ENCODE data around the gene GKN2. TPM values are rescaled to one million over a fixed set of nuclear protein-coding genes. Genes with fewer than 3 reads are reported as not detected.

Gene GKN2
- total and polyA plus RNA-seq, 2 donors (not counting 1 experiment from before 2014, with no cell fraction given), result not detected

- Histone ChIP-seq H3K9me3 (ENCODE audit: control extremely low read depth in 1 of 3, control insufficient read depth in 2 of 3, insufficient read depth in 1 of 3, low read length in 2 of 3) (peaks cover 0 to 5% (median 0%) of the 10 kb centered on the region in 3 donors), H3K27ac (ENCODE audit: low read length in 2 of 2) (no peak overlapping the region), H4K20me1 (ENCODE audit: control insufficient read depth, insufficient read depth, low read length, poor library complexity, severe bottlenecking) (no peaks in the 10 kb centered on the region), H3K4me3 (ENCODE audit: control extremely low read depth in 1 of 5, extremely low read depth in 1 of 5, insufficient read depth in 1 of 5, low read depth in 2 of 5, low read length in 4 of 5) (no peak overlapping the region), H3K4me1 (ENCODE audit: control insufficient read depth in 2 of 2, insufficient read depth in 2 of 2, low read length in 2 of 2) (peaks cover 24 to 29% of the 10 kb centered on the region in 2 donors), H3K27me3 (replicated peaks in 1 of 4; ENCODE audit: control extremely low read depth in 1 of 4, control insufficient read depth in 3 of 4, insufficient read depth in 4 of 4, low read length in 3 of 4) (no peaks in the 10 kb centered on the region), H3K79me2 (ENCODE audit: control insufficient read depth, insufficient read depth, low read length) (no peaks in the 10 kb centered on the region), H3K36me3 (replicated peaks in 1 of 2; ENCODE audit: control extremely low read depth in 1 of 2, control insufficient read depth in 1 of 2, extremely low read depth in 1 of 2, insufficient read depth in 2 of 2, low read length in 1 of 2) (no peaks in the 10 kb centered on the region), H3K9ac (ENCODE audit: low read length) (no peak overlapping the region), H3K4me2 (replicated peaks; ENCODE audit: low read depth, low read length, poor library complexity, severe bottlenecking) (no peak overlapping the region), H2AFZ (ENCODE audit: insufficient read depth, low read depth, low read length, poor library complexity, severe bottlenecking) (no peak overlapping the region)
- peaks cover 28% of the 10 kb centered on the region for H3K4me1 Mint-ChIP-seq
- DNase-seq, result peak; percentile 83
- no peaks in the 10 kb centered on the region for H3K27me3 Mint-ChIP-seq
- no peak overlapping the region for H3K4me3 Mint-ChIP-seq
- no CpG with 5 or more reads among the region's 3 CpGs for WGBS (ENCODE audit: insufficient coverage)
- TF ChIP-seq EZH2 (IDR thresholded peaks at IDR 0.05; ENCODE audit: borderline replicate concordance, insufficient read depth, low read depth, low read length, poor library complexity, severe bottlenecking) (no peak), CTCF (IDR thresholded peaks at IDR 0.05) (peak; percentile 95)
- peak overlapping the region; percentile 62 for H3K27ac Mint-ChIP-seq
- no peaks in the 10 kb centered on the region for H3K9me3 Mint-ChIP-seq (ENCODE audit: insufficient read depth)
- ChIA-PET CTCF (interaction anchor here (0.6 to 5.6 kb wide), 27 partner anchors 15 to 445 kb away, joined by 3 to 133 read pairs (median 6); partner anchors contain the start of genes APLF and FBXO48), POLR2A (no interaction called here)
- ATAC-seq (ENCODE audit: low read depth), result peak; percentile 46
- intact Hi-C loops (cut with micrococcal nuclease), result loop anchor here (1.0 to 5.0 kb wide), 5 partner anchors 73 to 447 kb away; no protein-coding TSS in a partner anchor
Measured at GRCh38 chr2:68909793-68910674, 42.7 kb downstream of the GKN2 start.

Measured in B cell (primary cell).